ENCODE data around the gene FER.

DNA sequence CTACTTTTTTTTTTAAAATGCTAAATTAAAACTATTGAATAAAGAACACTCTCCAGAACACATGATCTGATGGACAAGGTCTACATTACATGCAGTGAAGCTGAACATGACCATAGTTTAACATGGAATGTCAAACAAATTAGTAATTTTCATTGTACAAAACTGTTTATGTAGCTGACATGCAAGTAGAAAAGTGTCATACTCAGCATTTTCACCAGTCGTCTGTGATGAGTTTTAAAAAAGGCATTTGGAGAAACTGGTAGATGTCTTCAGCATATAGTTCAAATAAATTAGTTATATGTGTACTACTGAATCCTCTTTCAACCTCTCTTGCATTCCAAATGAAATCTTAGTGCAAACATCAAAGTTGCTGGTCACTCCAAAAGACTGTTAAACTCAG is 301.9 kb downstream of the FER start:
- TF ChIP-seq, protein P1, sequence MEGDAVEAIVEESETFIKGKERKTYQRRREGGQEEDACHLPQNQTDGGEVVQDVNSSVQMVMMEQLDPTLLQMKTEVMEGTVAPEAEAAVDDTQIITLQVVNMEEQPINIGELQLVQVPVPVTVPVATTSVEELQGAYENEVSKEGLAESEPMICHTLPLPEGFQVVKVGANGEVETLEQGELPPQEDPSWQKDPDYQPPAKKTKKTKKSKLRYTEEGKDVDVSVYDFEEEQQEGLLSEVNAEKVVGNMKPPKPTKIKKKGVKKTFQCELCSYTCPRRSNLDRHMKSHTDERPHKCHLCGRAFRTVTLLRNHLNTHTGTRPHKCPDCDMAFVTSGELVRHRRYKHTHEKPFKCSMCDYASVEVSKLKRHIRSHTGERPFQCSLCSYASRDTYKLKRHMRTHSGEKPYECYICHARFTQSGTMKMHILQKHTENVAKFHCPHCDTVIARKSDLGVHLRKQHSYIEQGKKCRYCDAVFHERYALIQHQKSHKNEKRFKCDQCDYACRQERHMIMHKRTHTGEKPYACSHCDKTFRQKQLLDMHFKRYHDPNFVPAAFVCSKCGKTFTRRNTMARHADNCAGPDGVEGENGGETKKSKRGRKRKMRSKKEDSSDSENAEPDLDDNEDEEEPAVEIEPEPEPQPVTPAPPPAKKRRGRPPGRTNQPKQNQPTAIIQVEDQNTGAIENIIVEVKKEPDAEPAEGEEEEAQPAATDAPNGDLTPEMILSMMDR (IDR thresholded peaks at IDR 0.05; ENCODE audit: low read length): no peak
- no peak for TF ChIP-seq EZH2 (IDR thresholded peaks at IDR 0.05; ENCODE audit: borderline replicate concordance, low read length)
